GM18505 (cell line): ENCODE data around the gene CADM2.
"Not testable (repeated sequence)": the region's sequence is repeated elsewhere in the genome, so short reads cannot be mapped to it uniquely, and the experiment has no call there.

Experiments used
- ATAC-seq: cut with Tn5 transposase; IDR thresholded peaks from one replicate; pipeline ENCODE4 v1.9.1; 2021; ENCODE audit not compliant: unreplicated experiment
- POLR2A ChIP-seq: IDR thresholded peaks from 4 replicates; pipeline ENCODE4 v1.6.1; 2011; ENCODE audit warnings: borderline replicate concordance; ENCODE audit not compliant: insufficient read depth, insufficient read length; ENCODE audit errors: extremely low read depth

CADM2 gene

DNA sequence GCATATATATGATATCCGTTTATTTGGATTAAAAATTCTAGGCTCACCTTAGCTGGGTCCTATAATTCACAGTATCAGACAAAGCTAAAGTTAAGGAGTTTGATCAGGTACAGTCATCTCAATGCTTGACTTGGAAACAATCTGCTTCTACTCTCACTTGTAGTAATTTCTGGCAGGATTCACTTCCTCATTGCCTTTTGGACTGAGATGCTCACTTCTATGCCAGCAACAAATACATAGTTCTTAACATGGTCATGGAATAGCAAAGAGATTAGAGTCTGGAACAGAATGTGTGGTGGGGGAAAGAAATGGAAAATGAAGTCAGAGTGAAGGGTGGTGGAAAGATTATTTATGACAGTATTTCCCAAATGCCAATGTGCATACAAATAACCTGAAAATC, 693.6 kb downstream of the CADM2 start:
- TF ChIP-seq POLR2A = no peak
- ATAC-seq = no peak

DNA sequence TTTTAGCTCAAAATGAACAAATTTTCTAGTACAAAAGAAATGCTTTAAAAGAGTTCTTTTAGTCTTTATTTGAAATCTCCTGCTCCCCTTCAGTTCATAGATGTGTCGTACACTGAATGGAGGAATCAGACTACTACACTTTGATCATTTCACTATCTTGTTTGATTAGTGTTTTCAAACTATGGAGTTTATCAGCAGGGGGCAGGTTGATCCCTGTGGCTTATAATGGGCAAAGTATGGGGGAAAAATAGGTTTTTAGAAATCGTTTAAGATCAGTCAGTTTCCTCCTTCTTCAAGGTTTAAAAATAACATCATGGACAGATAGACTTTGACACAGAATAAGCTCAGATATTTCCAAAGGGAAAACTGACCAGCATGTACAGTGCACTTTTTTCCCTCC, 701.7 kb downstream of the CADM2 start:
- no peak for TF ChIP-seq POLR2A
- no peak for ATAC-seq

DNA sequence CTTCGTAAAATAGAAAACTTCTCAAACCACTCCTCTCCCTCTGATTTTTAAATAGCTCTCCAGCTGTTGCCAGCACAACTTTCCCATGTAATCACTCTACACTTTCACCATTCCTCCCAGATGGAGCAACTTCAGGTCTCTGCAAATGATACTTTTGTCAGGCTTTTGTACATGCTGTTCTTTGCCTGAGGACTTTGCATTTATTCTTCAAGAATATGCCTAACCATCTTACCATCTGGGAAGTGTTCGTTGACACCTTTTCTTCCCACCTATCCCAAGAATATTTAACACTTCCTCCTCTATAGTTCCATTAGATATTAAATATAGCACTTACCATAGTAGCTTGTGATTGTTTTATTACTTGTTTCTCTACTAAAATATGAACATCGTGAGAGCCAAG, 703.7 kb downstream of the CADM2 start:
- ATAC-seq = no peak
- TF ChIP-seq POLR2A = no peak

DNA sequence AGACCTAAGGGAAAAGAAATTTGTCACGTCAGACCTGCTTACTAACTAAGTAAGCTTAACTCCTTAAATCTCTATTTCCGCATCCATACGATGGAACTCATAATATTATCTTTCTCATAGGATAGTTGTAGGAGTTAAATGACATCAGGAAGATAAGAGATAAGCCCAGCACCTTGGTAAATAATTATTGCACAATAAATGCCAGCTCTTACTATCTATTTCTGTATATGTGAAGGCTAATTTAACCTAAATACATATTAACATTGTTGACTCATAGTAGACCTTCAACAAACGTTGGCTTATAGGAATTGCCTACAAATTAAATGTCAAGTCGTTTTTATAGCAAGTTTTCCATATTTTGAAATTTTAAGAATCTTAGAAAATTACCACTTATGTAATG, 709.0 kb downstream of the CADM2 start:
- ATAC-seq = no peak
- TF ChIP-seq POLR2A = no peak

DNA sequence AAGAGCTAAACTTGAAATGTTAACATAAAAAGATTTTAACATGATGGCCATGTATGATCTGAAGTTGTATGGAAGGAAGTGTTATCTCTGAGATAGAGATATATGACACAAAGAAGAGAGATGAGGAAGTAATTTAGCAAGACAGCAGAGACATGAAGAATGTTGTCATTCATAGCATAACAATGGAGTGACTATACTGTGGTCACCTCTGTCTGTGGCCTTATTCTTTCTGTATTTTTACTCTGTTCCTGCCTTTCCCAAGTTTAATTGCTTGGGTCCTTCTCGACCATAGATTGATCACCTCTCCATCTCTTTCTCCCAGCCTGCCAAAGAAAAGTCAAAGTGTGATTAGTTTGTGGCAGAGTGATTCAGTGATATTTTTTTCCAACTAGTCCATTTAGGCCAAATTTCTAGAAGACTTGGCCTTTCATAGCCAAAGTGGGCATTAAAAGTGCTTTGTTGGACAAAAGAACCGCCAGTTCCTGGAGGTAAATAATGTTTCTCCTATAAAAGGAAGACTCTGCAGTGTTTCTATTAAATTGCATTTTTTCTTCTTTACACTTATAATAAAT, 711.9 kb downstream of the CADM2 start:
- TF ChIP-seq POLR2A = no peak
- ATAC-seq = no peak

DNA sequence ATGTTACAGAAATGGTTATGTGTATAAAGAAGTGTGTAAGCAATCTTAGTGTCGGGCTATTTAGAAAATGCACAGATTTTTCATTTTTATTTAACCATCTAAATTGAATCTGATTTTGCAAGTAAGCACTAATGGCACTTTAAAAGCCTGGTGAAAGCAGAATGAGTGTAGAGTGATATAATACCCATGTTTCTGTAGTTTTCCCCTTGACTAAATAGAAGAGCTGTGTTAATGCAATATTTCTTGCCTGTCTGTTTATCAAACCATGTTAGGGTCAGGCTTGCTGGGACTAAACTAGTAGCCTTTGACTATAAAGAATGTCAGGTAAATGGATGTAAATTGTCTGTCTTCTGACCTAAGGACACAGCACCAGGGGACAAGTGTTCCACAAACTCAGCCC, 714.0 kb downstream of the CADM2 start:
- no peak for TF ChIP-seq POLR2A
- no peak for ATAC-seq

DNA sequence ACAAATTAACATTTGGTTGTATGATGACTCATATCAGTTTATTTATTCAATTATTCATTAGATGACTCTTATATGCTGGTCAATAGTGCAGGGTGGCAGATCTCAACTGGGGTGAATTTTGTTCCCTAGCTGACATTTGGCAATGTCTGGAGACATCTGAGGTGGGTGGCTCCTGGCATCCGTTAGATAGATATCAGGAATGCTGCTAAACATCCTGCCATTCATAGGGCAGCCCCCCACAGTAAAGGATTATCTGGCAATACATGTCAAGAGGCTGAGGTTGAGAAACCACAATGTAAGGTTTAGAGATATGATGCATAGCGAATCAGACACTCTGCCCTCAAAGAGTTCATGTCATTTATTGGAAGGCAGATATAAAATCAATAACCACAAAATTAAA, 719.9 kb downstream of the CADM2 start:
- TF ChIP-seq POLR2A = no peak
- no peak for ATAC-seq

DNA sequence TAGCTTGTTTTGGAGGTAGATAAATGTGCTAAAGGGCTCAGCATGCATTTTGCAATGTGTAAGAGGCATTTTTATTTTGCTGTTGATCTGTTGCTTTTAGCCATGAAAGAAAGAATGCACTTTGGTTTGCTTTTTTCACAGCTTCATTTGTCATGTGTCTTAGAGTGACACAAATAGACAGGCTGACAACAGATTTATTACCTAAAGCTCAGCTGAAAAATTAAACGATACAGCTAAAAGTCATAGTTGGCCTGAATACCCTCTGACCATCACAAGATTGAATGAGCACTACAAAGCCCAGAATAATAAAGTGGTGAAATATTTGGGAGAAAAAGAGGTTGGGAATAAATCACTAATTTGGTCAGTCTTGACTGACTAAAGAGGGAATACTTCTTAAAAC, 723.1 kb downstream of the CADM2 start:
- TF ChIP-seq POLR2A = no peak
- no peak for ATAC-seq

DNA sequence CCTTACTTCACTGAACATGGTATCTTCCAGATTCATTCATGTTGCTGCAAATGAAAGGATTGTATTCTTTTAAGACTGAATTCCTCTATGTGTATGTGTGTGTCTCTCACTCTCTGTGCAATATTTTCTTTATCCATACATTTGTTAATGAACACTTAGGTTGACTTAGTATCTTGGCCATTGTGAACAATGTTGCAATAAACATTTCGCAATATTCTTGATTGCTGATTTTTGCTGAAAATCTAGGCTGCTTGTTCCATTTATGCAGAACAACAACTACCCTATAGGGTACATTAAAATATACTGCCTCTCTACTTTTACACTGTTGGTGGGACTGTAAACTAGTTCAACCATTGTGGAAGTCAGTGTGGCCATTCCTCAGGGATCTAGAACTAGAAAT, 732.4 kb downstream of the CADM2 start:
- no peak for TF ChIP-seq POLR2A
- ATAC-seq = no peak

DNA sequence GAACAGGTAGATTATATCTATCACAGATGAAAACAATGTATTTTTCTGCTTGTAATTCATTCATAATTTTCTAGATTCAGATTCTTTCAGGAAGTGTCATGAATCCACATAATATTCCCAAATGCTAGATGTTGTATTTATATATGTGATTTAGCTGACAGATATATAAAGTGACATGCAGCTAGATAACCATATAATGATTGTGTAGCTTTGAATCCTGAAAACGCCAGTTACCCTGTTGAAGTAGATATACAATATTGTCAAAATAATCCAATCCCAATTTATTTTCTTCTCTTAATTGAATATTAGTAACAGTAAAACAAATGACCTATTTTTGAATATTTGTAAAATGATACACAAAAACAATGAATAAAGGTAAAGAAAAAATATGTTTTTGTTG, 738.4 kb downstream of the CADM2 start:
- ATAC-seq = no peak
- no peak for TF ChIP-seq POLR2A

DNA sequence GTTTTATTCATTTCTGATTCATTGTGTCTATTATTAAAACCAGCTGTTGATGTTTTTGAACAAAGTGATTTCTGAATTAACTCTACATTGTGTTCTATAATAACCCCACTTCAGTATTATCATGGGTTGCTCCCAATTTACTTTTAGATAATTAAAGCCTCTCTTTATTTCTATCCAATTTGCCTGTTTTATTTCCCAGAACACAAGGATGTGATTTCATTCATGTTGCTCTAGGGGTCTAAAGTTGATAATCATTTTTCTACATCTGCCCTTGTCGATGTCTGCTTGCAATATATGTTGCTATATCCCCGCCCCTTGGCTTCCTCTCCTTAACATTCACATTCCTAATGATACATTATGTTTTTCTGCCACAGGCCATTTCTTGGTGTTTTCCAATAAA, 747.3 kb downstream of the CADM2 start:
- no peak for TF ChIP-seq POLR2A
- no peak for ATAC-seq

DNA sequence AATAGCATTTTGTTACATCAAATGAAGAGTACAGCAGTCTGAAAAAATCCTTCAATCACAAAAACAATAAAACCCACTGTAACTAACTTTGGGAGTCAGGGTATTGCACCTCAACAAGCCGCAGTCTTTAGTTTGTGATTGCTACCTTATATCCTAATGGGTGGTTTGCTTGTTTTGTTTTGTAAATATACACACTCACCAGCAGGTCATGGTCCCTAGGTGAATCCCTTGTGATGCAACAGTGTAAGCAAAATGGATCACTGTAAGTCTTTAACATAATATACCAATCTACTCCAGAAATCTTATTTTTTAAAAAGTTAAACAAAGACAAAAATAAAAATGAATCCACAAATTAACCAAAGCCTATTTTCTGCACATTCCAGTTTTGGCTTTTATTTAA, 749.5 kb downstream of the CADM2 start:
- not testable (repeated sequence) for ATAC-seq

DNA sequence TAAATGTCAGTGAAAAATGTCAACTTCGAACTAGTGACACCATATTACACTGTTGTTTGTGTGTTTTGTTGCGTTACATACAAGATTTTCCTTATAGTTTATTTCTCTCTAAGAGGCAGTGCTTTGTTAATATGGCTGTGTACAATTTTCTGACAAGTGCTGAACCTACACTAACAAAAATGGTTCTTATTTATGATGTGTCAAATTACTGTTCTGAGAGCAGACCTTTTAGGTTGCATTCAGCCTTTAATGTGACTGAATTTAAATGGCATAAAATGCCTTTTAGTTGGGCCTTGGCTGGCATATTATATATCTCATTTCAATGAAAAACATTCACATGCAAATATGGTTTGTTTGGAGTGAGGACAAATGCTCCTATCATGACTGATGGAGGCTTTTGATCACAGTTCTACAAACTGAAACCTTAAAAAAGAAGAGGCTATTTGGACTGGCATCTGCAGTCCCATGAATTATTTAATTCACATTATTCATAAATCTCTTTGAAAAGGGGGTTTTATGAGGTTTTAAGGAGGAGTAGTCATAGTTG, 750.6 kb downstream of the CADM2 start:
- no peak for TF ChIP-seq POLR2A
- ATAC-seq = no peak

DNA sequence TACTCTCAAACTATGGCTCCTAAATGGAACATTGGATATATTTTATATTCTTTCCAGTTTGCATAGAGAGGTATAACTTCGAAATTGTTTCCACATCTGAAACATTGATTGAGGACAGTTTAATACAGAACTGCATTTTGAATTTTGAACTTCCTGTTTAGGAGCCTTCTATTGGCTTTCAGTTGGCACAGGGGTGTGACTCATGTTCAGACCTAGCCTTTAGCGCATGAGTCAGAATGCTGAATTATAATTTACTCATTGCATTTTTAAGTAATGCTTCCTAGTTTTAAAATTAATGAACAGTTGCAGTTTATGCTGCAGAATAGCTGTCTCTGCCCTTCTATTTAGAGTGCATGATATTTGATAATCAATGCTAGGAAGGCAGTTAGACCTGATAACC, 751.7 kb downstream of the CADM2 start:
- ATAC-seq = no peak

DNA sequence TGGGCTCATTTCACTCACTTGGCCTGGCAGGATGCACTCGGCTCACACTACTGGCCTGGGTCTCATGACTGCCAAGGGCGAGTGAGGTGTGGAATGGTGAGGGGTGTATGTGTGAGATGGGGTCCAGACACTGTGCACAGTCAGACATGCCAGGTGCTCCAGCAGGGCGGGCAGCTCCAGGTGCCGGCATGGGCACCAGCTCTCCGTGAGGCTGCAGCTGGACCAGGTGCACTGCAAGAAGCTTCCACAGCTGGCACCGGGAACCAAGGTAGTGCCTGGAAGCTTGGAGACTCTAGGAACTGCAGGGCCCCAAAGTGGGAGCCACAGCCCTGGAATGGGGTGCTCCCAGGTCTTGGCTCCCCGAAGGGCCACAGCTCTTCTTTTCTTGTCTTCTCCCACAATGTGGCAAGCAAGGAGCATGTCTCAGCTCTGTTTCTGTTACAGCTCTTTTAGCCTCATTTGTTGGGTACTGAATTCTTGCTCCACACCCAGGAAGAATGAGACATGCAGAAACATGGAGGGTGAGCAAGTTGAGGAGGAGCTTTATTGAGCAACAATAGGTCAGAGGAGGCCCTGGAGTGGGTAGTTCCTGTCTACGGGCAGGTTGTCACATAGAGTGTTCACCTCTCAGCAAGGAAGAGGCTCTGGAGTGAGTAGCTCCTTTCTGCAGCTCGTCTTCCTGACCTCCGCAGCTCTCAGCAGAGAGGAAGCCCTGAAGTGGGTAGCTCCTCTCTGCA, 762.8 kb downstream of the CADM2 start:
- no peak for ATAC-seq
- TF ChIP-seq POLR2A = no peak

More for the DNA sequence above, 751.7 kb downstream of the CADM2 start:
- TF ChIP-seq POLR2A = no peak

DNA sequence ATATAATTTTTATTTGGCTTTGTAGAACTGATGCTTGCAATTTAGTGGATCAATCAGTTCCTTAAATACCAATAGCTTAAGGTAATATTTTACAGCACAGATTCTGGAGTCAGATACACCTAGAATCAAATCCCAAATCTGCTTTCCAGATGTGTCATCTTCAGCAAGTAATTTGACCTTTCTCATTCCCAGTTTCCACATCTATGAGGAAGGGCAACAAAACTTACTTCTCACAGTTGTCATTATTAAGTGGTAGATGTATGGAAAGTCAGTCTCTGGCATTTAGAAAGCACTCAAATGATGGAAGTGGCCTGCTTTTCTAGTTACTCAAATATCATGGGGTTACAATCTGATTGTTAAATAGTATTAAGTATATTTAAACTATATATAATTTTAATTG, 767.0 kb downstream of the CADM2 start:
- ATAC-seq = no peak
- TF ChIP-seq POLR2A = no peak
